Astrocyte of the spinal cord (primary cell): ENCODE measurements around the gene PNPLA6.
A peak's percentile ranks its signal among the peaks of the same experiment; 100 is the strongest.

Source experiments
- DNase-seq: peaks from one replicate; pipeline ENCODE4 v3.0.0; 2011; ENCODE audit warnings: low read depth, low spot score
- H3K4me3 ChIP-seq: 2 replicates; pipeline ENCODE4 v1.5.1; 2011; ENCODE audit warnings: low read depth, mild to moderate bottlenecking, low read length, moderate library complexity
- CTCF ChIP-seq: IDR thresholded peaks from 2 replicates; pipeline ENCODE4 v1.5.1; 2012; ENCODE audit warnings: low read depth, mild to moderate bottlenecking, low read length, inconsistent platforms
- in situ Hi-C: cut with HindIII; loops from 2 replicates; pipeline ENCODE4 v1.10.0; 2017; ENCODE audit warnings: low sequenced_read_pairs

PNPLA6 gene

GRCh38 chr19:7494416-7495098 lies 41.0 kb upstream of the PNPLA6 start:
- no peak overlapping the region for H3K4me3 ChIP-seq
- no peak for TF ChIP-seq CTCF
- DNase-seq: no peak

DNA sequence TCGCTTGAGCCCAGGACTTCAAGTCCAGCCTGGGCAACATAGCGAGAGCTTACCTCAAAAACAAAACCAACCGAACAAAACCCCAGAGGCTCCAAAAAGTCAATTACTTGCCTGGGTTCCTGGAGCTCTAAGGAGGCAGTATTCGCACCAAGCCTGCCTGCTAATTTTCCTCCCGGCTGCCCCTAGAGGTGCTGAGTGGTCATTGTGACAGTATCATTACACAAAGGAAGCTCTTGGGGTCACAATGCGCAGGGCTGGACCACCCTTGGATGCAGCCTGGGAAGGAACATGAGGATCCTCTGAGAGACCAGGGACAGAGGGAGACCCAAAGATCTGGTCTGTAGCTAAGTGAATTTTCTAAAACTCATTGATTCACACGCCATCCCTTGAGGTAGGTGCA lies 38.2 kb upstream of the PNPLA6 start:
- TF ChIP-seq CTCF: peak; percentile 54
- DNase-seq: no peak
- in situ Hi-C loops: no loop called here

More at GRCh38 chr19:7494416-7495098, 41.0 kb upstream of the PNPLA6 start:
- in situ Hi-C loops: no loop called here

GRCh38 chr19:7500811-7501450 lies 34.6 kb upstream of the PNPLA6 start:
- no peak overlapping the region for H3K4me3 ChIP-seq
- in situ Hi-C loops: no loop called here
- DNase-seq: no peak
- TF ChIP-seq CTCF: no peak

More for the DNA sequence above, 38.2 kb upstream of the PNPLA6 start:
- no peak overlapping the region for H3K4me3 ChIP-seq

- DNase-seq: no peak
- in situ Hi-C loops: no loop called here
- TF ChIP-seq CTCF: no peak
- H3K4me3 ChIP-seq: no peak overlapping the region
Observed at GRCh38 chr19:7502552-7502951, 33.0 kb upstream of the PNPLA6 start.

DNA sequence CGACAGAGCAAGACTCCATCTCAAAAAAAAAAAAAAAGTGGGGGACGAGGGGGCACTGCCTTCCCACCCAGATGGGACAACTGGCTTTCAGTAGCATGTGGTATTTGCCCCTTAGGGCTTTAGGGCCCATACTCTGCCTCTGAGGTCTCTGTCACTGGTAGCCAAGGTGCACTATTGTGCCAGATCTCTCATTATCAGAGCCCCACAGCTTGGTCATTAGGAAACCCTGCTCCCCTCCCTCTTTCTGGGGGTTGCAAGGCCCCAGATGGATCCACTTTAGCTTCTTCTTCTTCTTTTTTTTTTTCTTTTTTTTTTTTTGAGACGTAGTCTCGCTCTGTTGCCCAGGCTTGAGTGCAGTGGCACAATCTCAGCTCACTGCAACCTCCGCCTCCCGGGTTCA lies 30.8 kb upstream of the PNPLA6 start:
- no peak overlapping the region for H3K4me3 ChIP-seq
- no peak for TF ChIP-seq CTCF
- in situ Hi-C loops: no loop called here
- no peak for DNase-seq

- DNase-seq: no peak
- in situ Hi-C loops: no loop called here
- TF ChIP-seq CTCF: no peak
- no peak overlapping the region for H3K4me3 ChIP-seq
Observed at GRCh38 chr19:7505288-7505681, 30.2 kb upstream of the PNPLA6 start.
